Prostate gland (tissue), 2 donors: ENCODE results near the gene FAR2. TPM values are rescaled to one million over a fixed set of nuclear protein-coding genes. Genes with fewer than 3 reads are reported as not detected.

Experiments used
- DNase-seq: peaks from one replicate; pipeline ENCODE4 v3.0.0-alpha.2; 2019; ENCODE audit warnings: low spot score
- H3K27ac ChIP-seq, 2 donors: fragments of 200-600 bp; sonication (generic); 2 replicates each; pipeline ENCODE4 v1.5.1; 2017 to 2019
- H3K27me3 ChIP-seq: fragments of 200-600 bp; sonication (generic); replicated peaks from 2 replicates; pipeline ENCODE4 v1.5.1; 2019; ENCODE audit not compliant: insufficient read depth
- H3K36me3 ChIP-seq, 2 donors: fragments of 200-600 bp; sonication (generic); 1 replicate in 1 of 2; 2 replicates in 1 of 2; pipeline versions ENCODE4 v1.5.1 to v1.8.1; 2017 to 2019
- H3K4me1 ChIP-seq: fragments of 200-600 bp; sonication (generic); replicated peaks from 2 replicates; pipeline ENCODE4 v1.5.1; 2019
- H3K4me3 ChIP-seq, 2 donors: fragments of 200-600 bp; sonication (generic); 2 replicates each; pipeline ENCODE4 v1.5.1; 2017 to 2019
- H3K9me3 ChIP-seq: fragments of 200-600 bp; sonication (generic); 2 replicates; pipeline ENCODE4 v1.5.1; 2017
- POLR2A ChIP-seq: fragments of 450-650 bp; IDR thresholded peaks from one replicate; pipeline ENCODE4 v1.6.1; 2016; ENCODE audit warnings: antibody characterized with exemption, mild to moderate bottlenecking
- POLR2AphosphoS5 ChIP-seq: sonication (generic); formaldehyde crosslinking; IDR thresholded peaks from one replicate; pipeline ENCODE4 v1.6.1; 2017; ENCODE audit warnings: antibody characterized with exemption
- WGBS: methylation state at CpG from one replicate; pipeline ENCODE4 v1.1.5; 2018; 5-methylcytosine and 5-hydroxymethylcytosine counted together
- intact Hi-C: fragments of 100-400 bp; cut with DNase I; formaldehyde crosslinking; loops from one replicate; pipeline ENCODE4 v1.14.2; 2022
- total RNA-seq, 2 donors: library from RNA; depleted of rRNA; stranded (reverse); fragments of >200 nt; gene quantifications; one replicate each; pipeline ENCODE4 v1.1.0, GENCODE V29; 2016
- TF ChIP-seq, protein P1 (sequence below), 4 experiments: fragments of 200-600 bp in 2 of 4; fragments of 450-650 bp in 2 of 4; sonication (generic) in 2 of 4; IDR thresholded peaks; 1 replicate in 3 of 4; 2 replicates in 1 of 4; pipeline ENCODE4 v1.5.1; 2016 to 2019; ENCODE audit warnings: antibody characterized with exemption in 4 of 4, mild to moderate bottlenecking in 2 of 4, moderate library complexity in 2 of 4

The FAR2 gene
- total RNA-seq, 2 donors from 2014 or later, result 3.1 to 7.2 TPM

DNA sequence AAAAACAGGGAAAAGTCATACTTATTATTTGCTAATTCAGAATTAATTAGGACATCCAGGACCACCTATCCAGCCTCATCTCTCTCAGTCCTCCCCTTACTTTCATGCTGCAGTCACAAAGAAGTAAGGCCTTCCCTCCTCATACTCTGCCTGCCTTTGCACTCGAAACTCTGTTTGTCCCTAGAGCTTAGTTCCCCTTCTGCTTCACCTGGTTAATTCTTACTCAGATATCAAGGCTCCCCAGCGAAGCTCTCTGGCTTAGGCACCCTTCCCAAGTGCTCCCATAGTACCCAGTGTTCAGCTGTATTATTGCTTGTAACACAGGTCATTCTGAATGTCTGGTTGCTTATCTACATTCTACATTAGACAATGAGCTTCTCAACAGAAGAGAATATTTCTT, 150.6 kb downstream of the FAR2 start:
- no peak overlapping the region for H3K4me3 ChIP-seq
- WGBS, result 94% methylated on average over 2 of the region's 2 CpGs
- no peaks in the 10 kb centered on the region for H3K4me1 ChIP-seq
- no peak for DNase-seq
- no peaks in the 10 kb centered on the region for H3K36me3 ChIP-seq
- no peak overlapping the region for H3K27ac ChIP-seq
- no peaks in the 10 kb centered on the region for H3K27me3 ChIP-seq
- H3K9me3 ChIP-seq, result no peaks in the 10 kb centered on the region
- TF ChIP-seq POLR2A (no peak), POLR2AphosphoS5 (no peak)
- TF ChIP-seq, protein P1, sequence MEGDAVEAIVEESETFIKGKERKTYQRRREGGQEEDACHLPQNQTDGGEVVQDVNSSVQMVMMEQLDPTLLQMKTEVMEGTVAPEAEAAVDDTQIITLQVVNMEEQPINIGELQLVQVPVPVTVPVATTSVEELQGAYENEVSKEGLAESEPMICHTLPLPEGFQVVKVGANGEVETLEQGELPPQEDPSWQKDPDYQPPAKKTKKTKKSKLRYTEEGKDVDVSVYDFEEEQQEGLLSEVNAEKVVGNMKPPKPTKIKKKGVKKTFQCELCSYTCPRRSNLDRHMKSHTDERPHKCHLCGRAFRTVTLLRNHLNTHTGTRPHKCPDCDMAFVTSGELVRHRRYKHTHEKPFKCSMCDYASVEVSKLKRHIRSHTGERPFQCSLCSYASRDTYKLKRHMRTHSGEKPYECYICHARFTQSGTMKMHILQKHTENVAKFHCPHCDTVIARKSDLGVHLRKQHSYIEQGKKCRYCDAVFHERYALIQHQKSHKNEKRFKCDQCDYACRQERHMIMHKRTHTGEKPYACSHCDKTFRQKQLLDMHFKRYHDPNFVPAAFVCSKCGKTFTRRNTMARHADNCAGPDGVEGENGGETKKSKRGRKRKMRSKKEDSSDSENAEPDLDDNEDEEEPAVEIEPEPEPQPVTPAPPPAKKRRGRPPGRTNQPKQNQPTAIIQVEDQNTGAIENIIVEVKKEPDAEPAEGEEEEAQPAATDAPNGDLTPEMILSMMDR (IDR thresholded peaks at IDR 0.05), result no peak
- intact Hi-C loops, result loop anchor here (10.0 kb wide), 1 partner anchor 215 kb away; no protein-coding TSS in a partner anchor

DNA sequence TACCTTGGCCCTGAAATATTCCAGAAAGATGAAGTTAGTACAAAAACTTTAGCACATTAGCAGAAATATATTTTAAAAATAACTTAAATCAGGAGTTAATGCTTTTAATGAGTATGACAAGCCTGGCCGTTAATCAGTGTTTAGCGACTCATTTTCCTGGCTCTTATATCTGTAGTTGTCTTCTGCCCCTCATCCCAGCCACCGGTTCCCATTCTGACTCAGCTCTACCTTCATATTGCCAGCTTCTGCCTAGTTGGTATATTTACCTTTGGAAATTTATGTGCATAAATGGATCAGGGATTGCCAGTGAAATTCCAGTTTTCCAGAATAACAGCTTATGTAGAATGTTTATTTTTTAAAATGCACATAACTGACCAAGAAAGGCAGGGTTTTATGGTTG, 152.0 kb downstream of the FAR2 start:
- H3K36me3 ChIP-seq, result no peaks in the 10 kb centered on the region
- no peaks in the 10 kb centered on the region for H3K27me3 ChIP-seq
- intact Hi-C loops, result loop anchor here (10.0 kb wide), 1 partner anchor 216 kb away; no protein-coding TSS in a partner anchor
- 87% methylated on average over 3 of the region's 3 CpGs for WGBS
- H3K4me3 ChIP-seq, result no peak overlapping the region
- no peak overlapping the region for H3K27ac ChIP-seq
- TF ChIP-seq POLR2A (no peak), POLR2AphosphoS5 (no peak)
- TF ChIP-seq, protein P1 (IDR thresholded peaks at IDR 0.05), result no peak
- DNase-seq, result no peak
- no peaks in the 10 kb centered on the region for H3K4me1 ChIP-seq
- no peaks in the 10 kb centered on the region for H3K9me3 ChIP-seq

DNA sequence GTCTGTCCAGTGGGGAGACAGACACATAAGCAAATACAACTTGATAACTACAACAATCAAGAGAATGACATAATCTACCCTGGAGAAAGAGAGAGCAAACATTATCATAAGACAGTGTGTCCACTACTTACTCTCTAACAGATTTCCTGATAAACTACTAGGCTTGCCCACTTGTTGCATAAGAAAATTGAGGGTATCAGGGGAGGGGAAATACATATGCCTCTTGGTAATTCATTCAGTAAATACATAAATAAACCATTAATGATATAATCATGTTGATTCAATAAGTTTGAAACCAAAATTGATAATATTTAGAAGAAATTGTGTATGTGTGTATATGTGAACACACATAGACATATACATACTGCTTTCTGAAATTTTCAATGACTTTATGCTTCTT, 155.3 kb downstream of the FAR2 start:
- H3K4me1 ChIP-seq, result no peaks in the 10 kb centered on the region
- no peak for DNase-seq
- H3K27me3 ChIP-seq, result no peaks in the 10 kb centered on the region
- no peak overlapping the region for H3K4me3 ChIP-seq
- TF ChIP-seq, protein P1 (IDR thresholded peaks at IDR 0.05), result no peak
- TF ChIP-seq POLR2A, result no peak
- TF ChIP-seq POLR2AphosphoS5, result no peak
- H3K36me3 ChIP-seq, result no peaks in the 10 kb centered on the region
- intact Hi-C loops, result loop anchor here (10.0 kb wide), 1 partner anchor 220 kb away; no protein-coding TSS in a partner anchor
- H3K27ac ChIP-seq, result no peak overlapping the region
- H3K9me3 ChIP-seq, result no peaks in the 10 kb centered on the region

DNA sequence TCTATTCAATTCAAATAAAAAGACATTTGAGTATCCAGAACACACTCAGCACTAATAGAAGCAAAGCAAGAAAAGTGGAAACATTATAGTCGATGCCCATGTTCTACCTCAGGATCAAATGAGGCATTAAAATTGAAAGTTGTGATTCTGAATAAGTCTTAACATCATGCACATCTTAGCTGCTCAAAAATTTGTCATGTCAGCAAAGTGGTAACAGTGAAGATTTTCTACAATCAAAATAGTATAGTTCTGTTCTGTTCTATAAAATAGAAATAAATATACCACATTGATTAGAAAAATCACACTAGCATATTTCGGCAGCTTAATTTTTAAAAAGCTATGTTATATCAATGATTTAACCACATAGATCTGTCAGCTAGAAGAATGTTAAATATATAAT, 157.2 kb downstream of the FAR2 start:
- H3K27ac ChIP-seq, result no peak overlapping the region
- intact Hi-C loops, result loop anchor here (10.0 kb wide), 1 partner anchor 221 kb away; no protein-coding TSS in a partner anchor
- 95% methylated on average over 2 of the region's 2 CpGs for WGBS
- H3K9me3 ChIP-seq, result no peaks in the 10 kb centered on the region
- H3K36me3 ChIP-seq, result no peaks in the 10 kb centered on the region
- H3K4me3 ChIP-seq, result no peak overlapping the region
- TF ChIP-seq, protein P1 (IDR thresholded peaks at IDR 0.05), result no peak
- no peak for TF ChIP-seq POLR2A
- TF ChIP-seq POLR2AphosphoS5, result no peak
- H3K4me1 ChIP-seq, result no peaks in the 10 kb centered on the region
- H3K27me3 ChIP-seq, result no peaks in the 10 kb centered on the region
- DNase-seq, result no peak

DNA sequence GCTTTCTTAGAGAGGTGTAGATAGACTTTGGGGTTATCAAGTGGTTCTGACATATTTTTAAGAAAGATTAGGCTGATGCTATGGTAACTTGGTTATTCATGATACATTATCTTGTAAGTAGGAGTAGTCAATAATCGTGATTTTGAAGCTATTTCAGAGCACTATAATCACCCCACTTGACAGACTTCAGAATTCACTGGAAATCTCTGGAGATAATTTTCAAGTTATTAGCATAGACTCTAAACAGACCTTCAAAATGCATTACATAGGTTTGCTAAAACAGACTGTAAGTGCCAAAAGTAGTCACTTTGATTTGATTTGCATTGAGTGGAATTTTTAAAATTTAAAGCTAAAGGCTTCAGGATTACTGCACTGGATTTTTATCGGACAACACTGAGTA, 157.6 kb downstream of the FAR2 start:
- TF ChIP-seq POLR2A (no peak), POLR2AphosphoS5 (no peak)
- TF ChIP-seq, protein P1 (IDR thresholded peaks at IDR 0.05), result no peak
- Histone ChIP-seq H3K27me3 (no peaks in the 10 kb centered on the region), H3K9me3 (no peaks in the 10 kb centered on the region), H3K27ac (no peak overlapping the region), H3K36me3 (no peaks in the 10 kb centered on the region), H3K4me1 (no peaks in the 10 kb centered on the region), H3K4me3 (no peak overlapping the region)
- 92% methylated on average over 2 of the region's 2 CpGs for WGBS
- no peak for DNase-seq
- intact Hi-C loops, result loop anchor here (10.0 kb wide), 1 partner anchor 222 kb away; no protein-coding TSS in a partner anchor
